Measurements from ENCODE around the gene CHST11. TPM values are rescaled to one million over a fixed set of nuclear protein-coding genes. Genes with fewer than 3 reads are reported as not detected.

CHST11 gene
- total and polyA plus RNA-seq, 9 of the 15 experiments (the other 6 are each of a cell fraction or from before 2014, with no cell fraction given): 2.3 to 38.7 (median 15.0) TPM

DNA sequence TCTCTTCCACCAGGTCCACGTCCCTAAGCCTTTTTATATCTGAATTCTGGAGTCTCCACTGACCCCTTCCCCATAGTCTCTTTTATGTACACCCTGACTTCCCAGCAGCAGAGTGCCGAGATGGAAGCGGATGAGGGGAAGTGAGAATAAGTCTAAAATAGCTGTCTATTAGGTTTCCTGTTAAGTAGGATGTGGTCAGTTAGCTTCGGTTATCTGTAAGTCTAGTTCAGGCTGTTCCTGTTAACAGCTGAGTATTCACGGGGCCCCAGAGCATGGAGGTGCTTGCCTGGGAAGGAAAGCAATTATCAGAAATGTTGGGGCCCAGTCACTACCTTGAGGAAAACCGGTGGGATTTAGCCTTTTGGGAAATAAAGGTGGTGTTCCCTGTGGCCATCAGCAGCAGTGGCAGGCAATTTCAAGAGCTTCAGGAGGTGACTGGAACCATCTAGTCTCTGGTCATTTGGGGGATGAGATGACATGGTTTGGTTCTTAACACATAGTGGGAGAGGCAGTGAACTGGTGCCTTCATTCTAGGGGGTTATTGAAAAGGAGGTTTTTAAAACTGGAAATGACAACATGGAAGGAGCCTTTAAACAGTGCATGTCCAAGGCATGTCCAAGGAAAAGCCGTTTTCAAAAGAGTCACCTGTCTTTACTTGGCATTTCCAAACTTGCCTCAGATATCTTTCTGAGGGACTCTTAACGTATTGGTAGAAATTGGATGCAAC, 21.8 kb downstream of the CHST11 start (continued):
- TF ChIP-seq ETV5 (CRISPR knock-in tag; IDR thresholded peaks at IDR 0.05; ENCODE audit: low read depth): peak; percentile 84
- TF ChIP-seq PHTF2 (CRISPR knock-in tag; IDR thresholded peaks at IDR 0.05): no peak
- no peak for TF ChIP-seq SAP30 (IDR thresholded peaks at IDR 0.05; ENCODE audit: borderline replicate concordance, insufficient read depth, low read depth, low read length, poor library complexity, severe bottlenecking)
- TF ChIP-seq TRIM28 (IDR thresholded peaks at IDR 0.05): no peak
- TF ChIP-seq KLF10 (CRISPR knock-in tag; IDR thresholded peaks at IDR 0.05): no peak
- TF ChIP-seq ZNF263 (CRISPR knock-in tag; IDR thresholded peaks at IDR 0.05; ENCODE audit: borderline replicate concordance): no peak
- TF ChIP-seq, protein P1, sequence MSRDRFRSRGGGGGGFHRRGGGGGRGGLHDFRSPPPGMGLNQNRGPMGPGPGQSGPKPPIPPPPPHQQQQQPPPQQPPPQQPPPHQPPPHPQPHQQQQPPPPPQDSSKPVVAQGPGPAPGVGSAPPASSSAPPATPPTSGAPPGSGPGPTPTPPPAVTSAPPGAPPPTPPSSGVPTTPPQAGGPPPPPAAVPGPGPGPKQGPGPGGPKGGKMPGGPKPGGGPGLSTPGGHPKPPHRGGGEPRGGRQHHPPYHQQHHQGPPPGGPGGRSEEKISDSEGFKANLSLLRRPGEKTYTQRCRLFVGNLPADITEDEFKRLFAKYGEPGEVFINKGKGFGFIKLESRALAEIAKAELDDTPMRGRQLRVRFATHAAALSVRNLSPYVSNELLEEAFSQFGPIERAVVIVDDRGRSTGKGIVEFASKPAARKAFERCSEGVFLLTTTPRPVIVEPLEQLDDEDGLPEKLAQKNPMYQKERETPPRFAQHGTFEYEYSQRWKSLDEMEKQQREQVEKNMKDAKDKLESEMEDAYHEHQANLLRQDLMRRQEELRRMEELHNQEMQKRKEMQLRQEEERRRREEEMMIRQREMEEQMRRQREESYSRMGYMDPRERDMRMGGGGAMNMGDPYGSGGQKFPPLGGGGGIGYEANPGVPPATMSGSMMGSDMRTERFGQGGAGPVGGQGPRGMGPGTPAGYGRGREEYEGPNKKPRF (IDR thresholded peaks at IDR 0.05; ENCODE audit: low read depth, low read length): no peak
- no peak for TF ChIP-seq SUPT5H (IDR thresholded peaks at IDR 0.05)
- TF ChIP-seq CBX3 (IDR thresholded peaks at IDR 0.05; ENCODE audit: borderline replicate concordance in 1 of 2, low read length in 2 of 2): no peak
- TF ChIP-seq CBFA2T3 (IDR thresholded peaks at IDR 0.05): peak; percentile 25; the same call in 1 of the 2 replicates
- TF ChIP-seq RHOXF2B (CRISPR knock-in tag; conservative IDR thresholded peaks at IDR 0.05): no peak
- TF ChIP-seq FOXA1 (IDR thresholded peaks at IDR 0.05; ENCODE audit: borderline replicate concordance): no peak
- no peak for TF ChIP-seq RCOR1 (IDR thresholded peaks at IDR 0.05; ENCODE audit: borderline replicate concordance in 1 of 2, low read depth in 2 of 2, low read length in 2 of 2)
- no peak for TF ChIP-seq SNIP1 (IDR thresholded peaks at IDR 0.05; ENCODE audit: low read depth)
- TF ChIP-seq, protein P2, sequence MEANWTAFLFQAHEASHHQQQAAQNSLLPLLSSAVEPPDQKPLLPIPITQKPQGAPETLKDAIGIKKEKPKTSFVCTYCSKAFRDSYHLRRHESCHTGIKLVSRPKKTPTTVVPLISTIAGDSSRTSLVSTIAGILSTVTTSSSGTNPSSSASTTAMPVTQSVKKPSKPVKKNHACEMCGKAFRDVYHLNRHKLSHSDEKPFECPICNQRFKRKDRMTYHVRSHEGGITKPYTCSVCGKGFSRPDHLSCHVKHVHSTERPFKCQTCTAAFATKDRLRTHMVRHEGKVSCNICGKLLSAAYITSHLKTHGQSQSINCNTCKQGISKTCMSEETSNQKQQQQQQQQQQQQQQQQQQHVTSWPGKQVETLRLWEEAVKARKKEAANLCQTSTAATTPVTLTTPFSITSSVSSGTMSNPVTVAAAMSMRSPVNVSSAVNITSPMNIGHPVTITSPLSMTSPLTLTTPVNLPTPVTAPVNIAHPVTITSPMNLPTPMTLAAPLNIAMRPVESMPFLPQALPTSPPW (CRISPR knock-in tag; IDR thresholded peaks at IDR 0.05): 0 out of 2 replicates have a peak, but pooled peaks have one; percentile 24
- peak; percentile 21; the same call in 1 of the 2 replicates for TF ChIP-seq ARID1B (IDR thresholded peaks at IDR 0.05)
- TF ChIP-seq, protein P3, sequence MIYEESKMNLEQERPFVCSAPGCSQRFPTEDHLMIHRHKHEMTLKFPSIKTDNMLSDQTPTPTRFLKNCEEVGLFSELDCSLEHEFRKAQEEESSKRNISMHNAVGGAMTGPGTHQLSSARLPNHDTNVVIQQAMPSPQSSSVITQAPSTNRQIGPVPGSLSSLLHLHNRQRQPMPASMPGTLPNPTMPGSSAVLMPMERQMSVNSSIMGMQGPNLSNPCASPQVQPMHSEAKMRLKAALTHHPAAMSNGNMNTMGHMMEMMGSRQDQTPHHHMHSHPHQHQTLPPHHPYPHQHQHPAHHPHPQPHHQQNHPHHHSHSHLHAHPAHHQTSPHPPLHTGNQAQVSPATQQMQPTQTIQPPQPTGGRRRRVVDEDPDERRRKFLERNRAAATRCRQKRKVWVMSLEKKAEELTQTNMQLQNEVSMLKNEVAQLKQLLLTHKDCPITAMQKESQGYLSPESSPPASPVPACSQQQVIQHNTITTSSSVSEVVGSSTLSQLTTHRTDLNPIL (CRISPR knock-in tag; IDR thresholded peaks at IDR 0.05): no peak
- TF ChIP-seq C11orf30 (IDR thresholded peaks at IDR 0.05; ENCODE audit: low read depth): no peak
- TF ChIP-seq CREM (IDR thresholded peaks at IDR 0.05; ENCODE audit: low read depth): 0 out of 2 replicates have a peak, but pooled peaks have one; percentile 32
- no peak for TF ChIP-seq TOE1 (IDR thresholded peaks at IDR 0.05; ENCODE audit: borderline replicate concordance)
- TF ChIP-seq TOE1 (CRISPR knock-in tag; IDR thresholded peaks at IDR 0.05; ENCODE audit: borderline replicate concordance, low read depth): no peak
- TF ChIP-seq SMARCC2 (IDR thresholded peaks at IDR 0.05; ENCODE audit: low read depth): 0 out of 2 replicates have a peak, but pooled peaks have one; percentile 20
- TF ChIP-seq, protein P4, sequence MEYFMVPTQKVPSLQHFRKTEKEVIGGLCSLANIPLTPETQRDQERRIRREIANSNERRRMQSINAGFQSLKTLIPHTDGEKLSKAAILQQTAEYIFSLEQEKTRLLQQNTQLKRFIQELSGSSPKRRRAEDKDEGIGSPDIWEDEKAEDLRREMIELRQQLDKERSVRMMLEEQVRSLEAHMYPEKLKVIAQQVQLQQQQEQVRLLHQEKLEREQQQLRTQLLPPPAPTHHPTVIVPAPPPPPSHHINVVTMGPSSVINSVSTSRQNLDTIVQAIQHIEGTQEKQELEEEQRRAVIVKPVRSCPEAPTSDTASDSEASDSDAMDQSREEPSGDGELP (CRISPR knock-in tag; IDR thresholded peaks at IDR 0.05; ENCODE audit: borderline replicate concordance): peak; percentile 74
- TF ChIP-seq RNF2 (IDR thresholded peaks at IDR 0.05): 0 out of 2 replicates have a peak, but pooled peaks have one; percentile 32
